ENCODE measurements around the gene MYO7B. TPM values are rescaled to one million over a fixed set of nuclear protein-coding genes. Genes with fewer than 3 reads are reported as not detected.

Gene MYO7B
- total and polyA plus RNA-seq, 9 of the 15 experiments (the other 6 are each of a cell fraction or from before 2014, with no cell fraction given): 0.08 TPM; not detected in 8

DNA sequence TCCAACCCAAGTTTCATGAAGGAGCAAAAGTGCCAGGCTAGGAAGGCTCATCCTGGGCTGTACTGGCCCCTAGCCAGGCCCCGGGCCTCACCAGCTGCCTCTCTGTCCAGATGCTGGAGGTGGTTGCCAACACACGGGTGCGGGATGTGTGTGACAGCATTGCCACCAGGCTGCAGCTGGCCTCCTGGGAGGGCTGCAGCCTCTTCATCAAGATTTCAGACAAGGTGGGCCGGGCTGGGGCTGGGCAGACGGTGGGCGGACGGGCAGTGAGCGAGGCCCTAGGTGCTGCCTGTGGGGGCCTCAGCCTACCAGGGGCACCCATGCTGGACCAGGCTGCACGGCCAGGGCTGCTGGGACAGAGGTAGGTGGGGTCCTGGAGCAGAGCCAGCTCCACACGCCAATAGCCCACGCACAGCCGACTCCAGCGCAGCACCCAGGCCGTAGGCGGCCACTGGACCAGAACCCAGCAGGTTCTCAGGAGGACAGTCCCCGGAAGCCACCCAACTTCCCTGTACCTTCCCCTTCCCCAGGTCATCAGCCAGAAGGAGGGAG is 98.7 kb downstream of the MYO7B start:
- 22% methylated on average over 16 of the region's 16 CpGs for WGBS (ENCODE audit: insufficient coverage, low coverage, missing lambda C conversion rate)
- FAIRE-seq (no peak), ATAC-seq (no peak), DNase-seq (ENCODE audit: extremely low read depth in 1 of 4, low spot score in 3 of 4) (no peak)
- no peak overlapping the region for H3K27ac ChIP-seq (ENCODE audit: extremely low read depth, low read depth, low read length)
- in situ Hi-C loops (cut with MboI): no loop called here
- CTCF ChIA-PET (ENCODE audit: low intra/inter-chr PET ratio): no interaction called here
- no peak overlapping the region for H3K4me3 ChIP-seq
- H3K4me2 ChIP-seq (ENCODE audit: insufficient read depth, low read length): no peak overlapping the region
- no peak overlapping the region for H3K9ac ChIP-seq (ENCODE audit: insufficient read depth in 1 of 2, low read depth in 2 of 2, low read length in 2 of 2)
- H3K4me1 ChIP-seq (replicated peaks in 1 of 2; ENCODE audit: control insufficient read depth in 2 of 2, insufficient read depth in 2 of 2, low read length in 2 of 2): peaks cover 14 to 72% of the 10 kb centered on the region in 2 experiments
- H3K9me3 ChIP-seq (replicated peaks; ENCODE audit: control insufficient read depth, insufficient read depth, low read depth, low read length): no peaks in the 10 kb centered on the region
- no peak overlapping the region for H2AFZ ChIP-seq (ENCODE audit: low read depth, low read length)
- TF ChIP-seq ZNF134 (CRISPR knock-in tag; conservative IDR thresholded peaks at IDR 0.05) (no peak), NR1H2 (CRISPR knock-in tag; IDR thresholded peaks at IDR 0.05) (no peak), EGR1 (conservative IDR thresholded peaks at IDR 0.05) (peak; percentile 25; the same call in 1 of the 2 replicates), MED1 (CRISPR knock-in tag; IDR thresholded peaks at IDR 0.05; ENCODE audit: borderline replicate concordance) (no peak)
- H4K20me1 ChIP-seq (replicated peaks; ENCODE audit: control insufficient read depth, insufficient read depth, low read length): peaks cover 4% of the 10 kb centered on the region; the same call in 1 of the 2 replicates
- no peaks in the 10 kb centered on the region for H3K36me3 ChIP-seq (ENCODE audit: control insufficient read depth, insufficient read depth, low read length)
- POLR2A ChIA-PET: no interaction called here
- peaks cover 7 to 49% of the 10 kb centered on the region in 2 experiments; a peak in 4 of 5 replicates for H3K27me3 ChIP-seq (ENCODE audit: control insufficient read depth in 2 of 2, insufficient read depth in 2 of 2, low read length in 2 of 2)
- intact Hi-C loops (cut with micrococcal nuclease): no loop called here
- no peaks in the 10 kb centered on the region for H3K9me1 ChIP-seq (ENCODE audit: control insufficient read depth, insufficient read depth, low read length)
- H3K79me2 ChIP-seq (ENCODE audit: control insufficient read depth, insufficient read depth, low read length): no peaks in the 10 kb centered on the region
- BruUV-seq (replicated peaks): no TSS peak

DNA sequence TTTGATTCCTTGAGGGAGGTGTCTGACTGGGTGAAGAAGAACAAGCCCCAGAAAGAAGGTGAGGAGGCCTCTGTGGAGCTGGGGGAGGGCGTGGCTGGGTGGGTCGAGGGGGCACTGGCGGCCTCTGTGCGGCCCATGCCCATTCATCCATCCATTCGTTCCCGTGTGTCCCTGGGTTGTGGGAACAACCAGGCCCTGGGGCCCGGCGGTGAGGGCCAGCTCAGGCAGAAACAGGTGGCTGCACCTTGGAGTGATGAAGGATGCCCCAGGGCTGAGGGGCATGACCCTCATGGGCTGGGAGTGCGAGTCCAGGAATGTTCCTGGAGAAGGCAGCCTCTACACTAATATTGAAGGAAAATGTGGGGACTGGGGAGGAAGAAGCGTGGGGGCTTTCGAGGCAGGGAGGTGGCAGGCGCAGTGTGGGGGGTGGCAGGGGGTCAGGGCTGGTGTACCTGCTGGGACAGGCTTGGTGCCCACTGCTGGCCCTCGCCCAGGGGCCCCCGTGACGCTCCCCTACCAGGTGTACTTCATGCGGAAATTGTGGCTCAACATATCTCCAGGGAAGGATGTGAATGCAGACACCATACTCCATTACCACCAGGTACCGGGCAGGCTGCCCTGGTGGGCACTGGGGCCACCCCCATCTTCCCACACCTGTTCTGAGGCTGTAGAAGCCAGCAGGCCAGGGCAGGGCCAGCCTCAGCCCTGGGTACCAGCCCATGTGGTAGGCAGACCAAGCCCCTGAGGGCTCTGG is 99.3 kb downstream of the MYO7B start:
- Histone ChIP-seq H3K4me3 (no peak overlapping the region), H3K4me1 (replicated peaks in 1 of 2; ENCODE audit: control insufficient read depth in 2 of 2, insufficient read depth in 2 of 2, low read length in 2 of 2) (peaks cover 14 to 73% of the 10 kb centered on the region in 2 experiments), H3K9ac (ENCODE audit: insufficient read depth in 1 of 2, low read depth in 2 of 2, low read length in 2 of 2) (no peak overlapping the region; a peak in 1 of 4 replicates), H3K27me3 (ENCODE audit: control insufficient read depth in 2 of 2, insufficient read depth in 2 of 2, low read length in 2 of 2) (peaks cover 7 to 43% of the 10 kb centered on the region in 2 experiments; a peak in 4 of 5 replicates), H3K4me2 (ENCODE audit: insufficient read depth, low read length) (no peak overlapping the region), H3K9me3 (replicated peaks; ENCODE audit: control insufficient read depth, insufficient read depth, low read depth, low read length) (no peaks in the 10 kb centered on the region), H2AFZ (ENCODE audit: low read depth, low read length) (no peak overlapping the region), H3K27ac (ENCODE audit: extremely low read depth, low read depth, low read length) (no peak overlapping the region), H3K9me1 (ENCODE audit: control insufficient read depth, insufficient read depth, low read length) (no peaks in the 10 kb centered on the region), H4K20me1 (replicated peaks; ENCODE audit: control insufficient read depth, insufficient read depth, low read length) (peaks cover 4% of the 10 kb centered on the region; the same call in 1 of the 2 replicates), H3K79me2 (ENCODE audit: control insufficient read depth, insufficient read depth, low read length) (no peaks in the 10 kb centered on the region), H3K36me3 (ENCODE audit: control insufficient read depth, insufficient read depth, low read length) (no peaks in the 10 kb centered on the region)
- intact Hi-C loops (cut with micrococcal nuclease) (no loop called here), in situ Hi-C loops (cut with MboI) (no loop called here)
- DNase-seq (ENCODE audit: extremely low read depth in 1 of 4, low spot score in 3 of 4): no peak
- BruUV-seq (replicated peaks): no TSS peak
- 10% methylated on average over 15 of the region's 17 CpGs for WGBS (ENCODE audit: insufficient coverage, low coverage, missing lambda C conversion rate)
- POLR2A ChIA-PET: no interaction called here
- no peak for ATAC-seq
- CTCF ChIA-PET (ENCODE audit: low intra/inter-chr PET ratio): no interaction called here
- FAIRE-seq: no peak
- TF ChIP-seq, protein P1, sequence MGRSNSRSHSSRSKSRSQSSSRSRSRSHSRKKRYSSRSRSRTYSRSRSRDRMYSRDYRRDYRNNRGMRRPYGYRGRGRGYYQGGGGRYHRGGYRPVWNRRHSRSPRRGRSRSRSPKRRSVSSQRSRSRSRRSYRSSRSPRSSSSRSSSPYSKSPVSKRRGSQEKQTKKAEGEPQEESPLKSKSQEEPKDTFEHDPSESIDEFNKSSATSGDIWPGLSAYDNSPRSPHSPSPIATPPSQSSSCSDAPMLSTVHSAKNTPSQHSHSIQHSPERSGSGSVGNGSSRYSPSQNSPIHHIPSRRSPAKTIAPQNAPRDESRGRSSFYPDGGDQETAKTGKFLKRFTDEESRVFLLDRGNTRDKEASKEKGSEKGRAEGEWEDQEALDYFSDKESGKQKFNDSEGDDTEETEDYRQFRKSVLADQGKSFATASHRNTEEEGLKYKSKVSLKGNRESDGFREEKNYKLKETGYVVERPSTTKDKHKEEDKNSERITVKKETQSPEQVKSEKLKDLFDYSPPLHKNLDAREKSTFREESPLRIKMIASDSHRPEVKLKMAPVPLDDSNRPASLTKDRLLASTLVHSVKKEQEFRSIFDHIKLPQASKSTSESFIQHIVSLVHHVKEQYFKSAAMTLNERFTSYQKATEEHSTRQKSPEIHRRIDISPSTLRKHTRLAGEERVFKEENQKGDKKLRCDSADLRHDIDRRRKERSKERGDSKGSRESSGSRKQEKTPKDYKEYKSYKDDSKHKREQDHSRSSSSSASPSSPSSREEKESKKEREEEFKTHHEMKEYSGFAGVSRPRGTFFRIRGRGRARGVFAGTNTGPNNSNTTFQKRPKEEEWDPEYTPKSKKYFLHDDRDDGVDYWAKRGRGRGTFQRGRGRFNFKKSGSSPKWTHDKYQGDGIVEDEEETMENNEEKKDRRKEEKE (IDR thresholded peaks at IDR 0.05; ENCODE audit: borderline replicate concordance in 1 of 2, control insufficient read depth in 1 of 2, low read depth in 2 of 2, low read length in 1 of 2): no peak
- TF ChIP-seq NONO (IDR thresholded peaks at IDR 0.05; ENCODE audit: low read depth in 2 of 2, low read length in 1 of 2) (no peak), ETV1 (tag; conservative IDR thresholded peaks at IDR 0.05; ENCODE audit: low read depth) (no peak), MEF2A (IDR thresholded peaks at IDR 0.05; ENCODE audit: control insufficient read depth, low read depth, low read length) (no peak), TCF3 (CRISPR knock-in tag; IDR thresholded peaks at IDR 0.05) (no peak), CBX3 (IDR thresholded peaks at IDR 0.05; ENCODE audit: borderline replicate concordance in 1 of 2, low read length in 2 of 2) (no peak)
- TF ChIP-seq, protein P2, sequence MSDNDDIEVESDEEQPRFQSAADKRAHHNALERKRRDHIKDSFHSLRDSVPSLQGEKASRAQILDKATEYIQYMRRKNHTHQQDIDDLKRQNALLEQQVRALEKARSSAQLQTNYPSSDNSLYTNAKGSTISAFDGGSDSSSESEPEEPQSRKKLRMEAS (CRISPR knock-in tag; IDR thresholded peaks at IDR 0.05): no peak

Measured in K562 (cell line).